Esophagus muscularis mucosa (tissue), 4 donors: ENCODE results near the gene CDPF1. TPM values are rescaled to one million over a fixed set of nuclear protein-coding genes. Genes with fewer than 3 reads are reported as not detected.

Source experiments
- DNase-seq: peaks from one replicate; pipeline ENCODE4 v3.0.0-alpha.2; 2017; ENCODE audit errors: extremely low spot score
- H3K27ac ChIP-seq, 4 donors: fragments of 200-600 bp; sonication (generic); replicated peaks in 1 of 4; 1 replicate in 3 of 4; 2 replicates in 1 of 4; pipeline ENCODE4 v1.5.1; 2016 to 2019; ENCODE audit warnings: mild to moderate bottlenecking in 1 of 4
- H3K27me3 ChIP-seq, 4 donors: fragments of 200-600 bp; sonication (generic); one replicate each; pipeline versions ENCODE4 v1.5.1 to v1.6.0; 2016 to 2019
- H3K36me3 ChIP-seq, 4 donors: fragments of 200-600 bp; sonication (generic); one replicate each; pipeline ENCODE4 v1.5.1; 2016 to 2019
- H3K4me1 ChIP-seq, 4 donors: fragments of 200-600 bp; sonication (generic); one replicate each; pipeline ENCODE4 v1.5.1; 2016 to 2019
- H3K4me3 ChIP-seq, 4 donors: fragments of 200-600 bp; sonication (generic); 1 replicate in 2 of 4; 2 replicates in 2 of 4; pipeline ENCODE4 v1.5.1; 2016 to 2019; ENCODE audit warnings: mild to moderate bottlenecking in 4 of 4, moderate library complexity in 1 of 4
- H3K9me3 ChIP-seq, 4 donors: fragments of 200-600 bp; sonication (generic); 1 replicate in 3 of 4; 2 replicates in 1 of 4; pipeline ENCODE4 v1.5.1; 2016 to 2019
- EP300 ChIP-seq: sonication (generic); formaldehyde crosslinking; IDR thresholded peaks from one replicate; pipeline ENCODE4 v1.6.1; 2017; ENCODE audit warnings: antibody characterized with exemption
- POLR2A ChIP-seq: fragments of 450-650 bp; IDR thresholded peaks from one replicate; pipeline ENCODE4 v1.6.1; 2017; ENCODE audit warnings: antibody characterized with exemption, moderate library complexity, mild to moderate bottlenecking, low read depth
- POLR2AphosphoS5 ChIP-seq, 2 donors: sonication (generic); formaldehyde crosslinking; IDR thresholded peaks; one replicate each; pipeline ENCODE4 v1.6.1; 2017; ENCODE audit warnings: antibody characterized with exemption in 2 of 2
- WGBS: methylation state at CpG from one replicate; pipeline ENCODE4 v1.1.5; 2018; 5-methylcytosine and 5-hydroxymethylcytosine counted together
- intact Hi-C: fragments of 100-400 bp; cut with DNase I; formaldehyde crosslinking; loops from one replicate; pipeline ENCODE4 v1.15.1; 2023
- total RNA-seq, 4 donors: library from RNA; depleted of rRNA; stranded (reverse); fragments of >200 nt; gene quantifications; one replicate each; pipeline versions ENCODE4 v1.1.0 to v1.2.1, GENCODE V29; 2016
- TF ChIP-seq, protein P1 (sequence below), 3 experiments: fragments of 200-600 bp in 2 of 3; fragments of 450-650 bp in 1 of 3; sonication (generic) in 2 of 3; IDR thresholded peaks; one replicate each; pipeline ENCODE4 v1.5.1; 2017 to 2019; ENCODE audit warnings: antibody characterized with exemption in 3 of 3, mild to moderate bottlenecking in 2 of 3, moderate library complexity in 1 of 3

Gene CDPF1
- total RNA-seq, 4 donors from 2014 or later: 8.3 to 19.4 (median 14.8) TPM

GRCh38 chr22:46241396-46242007 lies 8.6 kb downstream of the CDPF1 start:
- peaks cover 14 to 56% (median 30%) of the 10 kb centered on the region in 4 donors for H3K36me3 ChIP-seq
- TF ChIP-seq EP300 (no peak), POLR2A (no peak), POLR2AphosphoS5 (IDR thresholded peaks at IDR 0.05) (no peak)
- TF ChIP-seq, protein P1, sequence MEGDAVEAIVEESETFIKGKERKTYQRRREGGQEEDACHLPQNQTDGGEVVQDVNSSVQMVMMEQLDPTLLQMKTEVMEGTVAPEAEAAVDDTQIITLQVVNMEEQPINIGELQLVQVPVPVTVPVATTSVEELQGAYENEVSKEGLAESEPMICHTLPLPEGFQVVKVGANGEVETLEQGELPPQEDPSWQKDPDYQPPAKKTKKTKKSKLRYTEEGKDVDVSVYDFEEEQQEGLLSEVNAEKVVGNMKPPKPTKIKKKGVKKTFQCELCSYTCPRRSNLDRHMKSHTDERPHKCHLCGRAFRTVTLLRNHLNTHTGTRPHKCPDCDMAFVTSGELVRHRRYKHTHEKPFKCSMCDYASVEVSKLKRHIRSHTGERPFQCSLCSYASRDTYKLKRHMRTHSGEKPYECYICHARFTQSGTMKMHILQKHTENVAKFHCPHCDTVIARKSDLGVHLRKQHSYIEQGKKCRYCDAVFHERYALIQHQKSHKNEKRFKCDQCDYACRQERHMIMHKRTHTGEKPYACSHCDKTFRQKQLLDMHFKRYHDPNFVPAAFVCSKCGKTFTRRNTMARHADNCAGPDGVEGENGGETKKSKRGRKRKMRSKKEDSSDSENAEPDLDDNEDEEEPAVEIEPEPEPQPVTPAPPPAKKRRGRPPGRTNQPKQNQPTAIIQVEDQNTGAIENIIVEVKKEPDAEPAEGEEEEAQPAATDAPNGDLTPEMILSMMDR (IDR thresholded peaks at IDR 0.05): no peak
- no peak for DNase-seq
- H3K27ac ChIP-seq: no peak overlapping the region
- intact Hi-C loops: no loop called here
- peaks cover 33 to 50% (median 43%) of the 10 kb centered on the region in 4 donors for H3K4me1 ChIP-seq
- no peaks in the 10 kb centered on the region for H3K27me3 ChIP-seq
- WGBS: 84% methylated on average over 5 of the region's 5 CpGs
- H3K9me3 ChIP-seq: no peaks in the 10 kb centered on the region
- H3K4me3 ChIP-seq: no peak overlapping the region

DNA sequence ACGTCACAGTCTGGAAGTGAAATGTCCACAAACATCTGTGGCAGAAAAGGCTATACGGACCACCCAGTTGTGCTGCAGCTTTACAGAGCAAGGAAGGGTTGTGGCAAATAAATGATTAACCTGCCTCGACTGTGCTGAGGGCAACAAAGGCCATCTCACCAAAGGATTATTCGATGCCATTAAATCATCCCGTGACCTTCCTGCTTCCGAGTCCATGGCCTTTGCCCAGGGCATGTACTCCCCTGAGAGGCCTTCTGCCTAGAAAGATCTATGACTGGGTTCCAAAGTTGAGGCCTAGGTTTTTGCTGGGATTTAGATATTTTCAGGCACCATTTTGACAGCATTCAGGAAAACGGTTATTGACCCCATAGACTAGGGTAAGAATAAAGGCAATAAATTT lies 9.2 kb downstream of the CDPF1 start:
- Histone ChIP-seq H3K9me3 (no peaks in the 10 kb centered on the region), H3K4me1 (peaks cover 31 to 46% (median 40%) of the 10 kb centered on the region in 4 donors), H3K4me3 (no peak overlapping the region), H3K36me3 (peaks cover 14 to 62% (median 35%) of the 10 kb centered on the region in 4 donors), H3K27me3 (no peaks in the 10 kb centered on the region), H3K27ac (no peak overlapping the region)
- intact Hi-C loops: no loop called here
- 88% methylated on average over 7 of the region's 7 CpGs for WGBS
- no peak for DNase-seq
- no peak for TF ChIP-seq EP300
- no peak for TF ChIP-seq POLR2A
- no peak for TF ChIP-seq POLR2AphosphoS5 (IDR thresholded peaks at IDR 0.05)
- TF ChIP-seq, protein P1 (IDR thresholded peaks at IDR 0.05): no peak

- no peak for TF ChIP-seq POLR2AphosphoS5 (IDR thresholded peaks at IDR 0.05)
- no peak for TF ChIP-seq EP300
- TF ChIP-seq, protein P1 (IDR thresholded peaks at IDR 0.05): no peak
- no peak for TF ChIP-seq POLR2A
- WGBS: 91% methylated on average over 5 of the region's 6 CpGs
- peaks cover 27 to 42% (median 36%) of the 10 kb centered on the region in 4 donors for H3K4me1 ChIP-seq
- H3K27ac ChIP-seq: no peak overlapping the region
- no peak overlapping the region for H3K4me3 ChIP-seq
- no peak for DNase-seq
- intact Hi-C loops: no loop called here
- H3K36me3 ChIP-seq: peaks cover 14 to 63% (median 37%) of the 10 kb centered on the region in 4 donors
- H3K9me3 ChIP-seq: no peaks in the 10 kb centered on the region
- no peaks in the 10 kb centered on the region for H3K27me3 ChIP-seq
Observed at GRCh38 chr22:46240506-46240905, 9.6 kb downstream of the CDPF1 start.

- H3K27me3 ChIP-seq: no peaks in the 10 kb centered on the region
- H3K27ac ChIP-seq: no peak overlapping the region
- H3K4me3 ChIP-seq: no peak overlapping the region
- DNase-seq: no peak
- H3K4me1 ChIP-seq: peaks cover 23 to 38% (median 31%) of the 10 kb centered on the region in 4 donors
- peaks cover 12 to 63% (median 42%) of the 10 kb centered on the region in 4 donors for H3K36me3 ChIP-seq
- 100% methylated on average over 2 of the region's 2 CpGs for WGBS
- no peaks in the 10 kb centered on the region for H3K9me3 ChIP-seq
- TF ChIP-seq POLR2A (no peak), POLR2AphosphoS5 (IDR thresholded peaks at IDR 0.05) (no peak), EP300 (no peak)
- TF ChIP-seq, protein P1 (IDR thresholded peaks at IDR 0.05): no peak
- intact Hi-C loops: no loop called here
Observed at GRCh38 chr22:46240073-46240472, 10.0 kb downstream of the CDPF1 start.
